ENCODE measurements around the gene TPBG. TPM values are rescaled to one million over a fixed set of nuclear protein-coding genes. Genes with fewer than 3 reads are reported as not detected.
"Not testable (repeated sequence)": the region's sequence is repeated elsewhere in the genome, so short reads cannot be mapped to it uniquely, and the experiment has no call there.

Gene TPBG
- polyA plus RNA-seq, 6 donors from 2014 or later: not detected

DNA sequence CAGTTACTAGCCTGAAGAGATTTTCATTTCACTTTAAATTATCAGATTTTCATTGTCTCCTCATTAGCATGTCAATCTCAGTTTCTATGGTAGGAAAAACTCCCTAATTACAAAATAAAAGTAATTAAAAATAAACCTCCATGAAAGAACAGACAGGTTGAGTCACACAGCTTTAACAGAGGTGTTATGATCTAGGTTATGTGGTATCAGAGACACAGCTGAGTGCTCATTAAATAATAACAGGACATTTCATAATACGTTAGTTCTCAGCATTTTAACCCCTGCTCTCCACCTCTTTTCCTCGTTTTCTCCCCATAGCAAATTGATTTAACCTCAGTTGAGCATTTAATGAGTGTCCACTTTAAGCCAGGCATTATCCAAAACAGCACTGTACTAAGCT is 21.9 kb downstream of the TPBG start:
- ATAC-seq (ENCODE audit: low read depth in 2 of 2) (no peak), DNase-seq (no peak)
- Mint-ChIP-seq H3K27ac (no peak overlapping the region), H3K36me3 (no peaks in the 10 kb centered on the region), H3K4me3 (no peak overlapping the region), H3K27me3 (no peaks in the 10 kb centered on the region), H3K9me3 (no peaks in the 10 kb centered on the region), H3K4me1 (no peaks in the 10 kb centered on the region)

GRCh38 chr6:82385961-82386360 is 22.3 kb downstream of the TPBG start:
- H3K4me3 Mint-ChIP-seq: no peak overlapping the region
- no peaks in the 10 kb centered on the region for H3K9me3 Mint-ChIP-seq
- no peak for DNase-seq
- H3K27me3 Mint-ChIP-seq: no peaks in the 10 kb centered on the region
- no peak for ATAC-seq (ENCODE audit: low read depth in 2 of 2)
- no peaks in the 10 kb centered on the region for H3K4me1 Mint-ChIP-seq
- no peak overlapping the region for H3K27ac Mint-ChIP-seq
- no peaks in the 10 kb centered on the region for H3K36me3 Mint-ChIP-seq

DNA sequence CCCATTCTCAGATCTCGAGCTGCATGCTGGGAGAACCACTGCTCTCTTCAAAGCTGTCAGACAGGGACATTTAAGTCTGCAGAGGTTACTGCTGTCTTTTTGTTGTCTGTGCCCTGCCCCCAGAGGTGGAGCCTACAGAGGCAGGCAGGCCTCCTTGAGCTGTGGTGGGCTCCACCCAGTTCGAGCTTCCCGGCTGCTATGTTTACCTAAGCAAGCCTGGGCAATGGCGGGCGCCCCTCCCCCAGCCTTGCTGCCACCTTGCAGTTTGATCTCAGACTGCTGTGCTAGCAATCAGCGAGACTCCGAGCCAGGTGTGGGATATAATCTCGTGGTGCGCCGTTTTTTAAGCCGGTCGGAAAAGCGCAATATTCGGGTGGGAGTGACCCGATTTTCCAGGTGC is 31.2 kb downstream of the TPBG start:
- H3K9me3 Mint-ChIP-seq; H3K36me3 Mint-ChIP-seq; H3K4me3 Mint-ChIP-seq; H3K27me3 Mint-ChIP-seq; H3K4me1 Mint-ChIP-seq; H3K27ac Mint-ChIP-seq; DNase-seq; ATAC-seq (ENCODE audit: low read depth in 2 of 2): not testable (repeated sequence)

GRCh38 chr6:82396964-82397751 is 33.5 kb downstream of the TPBG start:
- DNase-seq: no peak
- H3K36me3 Mint-ChIP-seq: no peaks in the 10 kb centered on the region
- H3K4me1 Mint-ChIP-seq: no peaks in the 10 kb centered on the region
- H3K27me3 Mint-ChIP-seq: no peaks in the 10 kb centered on the region
- H3K27ac Mint-ChIP-seq: no peak overlapping the region
- no peak for ATAC-seq (ENCODE audit: low read depth in 2 of 2)
- no peaks in the 10 kb centered on the region for H3K9me3 Mint-ChIP-seq
- no peak overlapping the region for H3K4me3 Mint-ChIP-seq

GRCh38 chr6:82397962-82398692 is 34.5 kb downstream of the TPBG start:
- Mint-ChIP-seq H3K27ac (no peak overlapping the region), H3K4me1 (no peaks in the 10 kb centered on the region), H3K36me3 (no peaks in the 10 kb centered on the region), H3K27me3 (no peaks in the 10 kb centered on the region), H3K9me3 (no peaks in the 10 kb centered on the region), H3K4me3 (no peak overlapping the region)
- no peak for ATAC-seq (ENCODE audit: low read depth in 2 of 2)
- DNase-seq: no peak

GRCh38 chr6:82408952-82409431 is 45.4 kb downstream of the TPBG start:
- H3K9me3 Mint-ChIP-seq: no peaks in the 10 kb centered on the region
- no peak overlapping the region for H3K4me3 Mint-ChIP-seq
- DNase-seq (no peak), ATAC-seq (ENCODE audit: low read depth in 2 of 2) (no peak)
- no peaks in the 10 kb centered on the region for H3K36me3 Mint-ChIP-seq
- peak overlapping the region in 1 of 6 donors; percentile 34 for H3K27ac Mint-ChIP-seq
- H3K4me1 Mint-ChIP-seq: no peaks in the 10 kb centered on the region
- peaks cover 0 to 3% (median 0%) of the 10 kb centered on the region in 3 donors for H3K27me3 Mint-ChIP-seq

GRCh38 chr6:82410151-82410648 is 46.6 kb downstream of the TPBG start:
- Mint-ChIP-seq H3K4me3 (no peak overlapping the region), H3K4me1 (no peaks in the 10 kb centered on the region), H3K36me3 (no peaks in the 10 kb centered on the region), H3K27ac (peak overlapping the region in 1 of 6 donors; percentile 83), H3K27me3 (peaks cover 0 to 3% (median 0%) of the 10 kb centered on the region in 3 donors), H3K9me3 (no peaks in the 10 kb centered on the region)
- DNase-seq (no peak), ATAC-seq (ENCODE audit: low read depth in 2 of 2) (no peak)

DNA sequence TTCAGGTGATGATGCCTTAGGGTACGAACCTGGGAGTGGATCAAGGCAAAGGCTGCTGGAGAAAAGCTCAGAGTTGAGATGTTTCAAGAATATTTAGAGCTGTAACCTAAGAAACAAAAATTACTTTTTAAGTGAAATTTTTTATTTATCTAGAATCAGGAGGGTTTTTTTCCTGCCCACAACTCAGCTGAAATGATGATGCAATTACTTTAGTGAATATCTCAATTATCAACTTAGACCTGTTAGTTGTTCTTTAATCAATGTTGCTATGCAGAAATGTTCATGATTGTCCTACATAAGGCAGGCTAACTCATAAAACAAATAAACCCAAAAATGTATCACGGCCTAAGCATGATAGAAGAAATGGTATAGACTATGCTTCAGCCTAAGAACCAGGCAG is 50.3 kb downstream of the TPBG start:
- Mint-ChIP-seq H3K36me3 (no peaks in the 10 kb centered on the region), H3K27ac (no peak overlapping the region), H3K27me3 (peaks cover 0 to 3% (median 0%) of the 10 kb centered on the region in 3 donors), H3K4me1 (no peaks in the 10 kb centered on the region), H3K4me3 (no peak overlapping the region), H3K9me3 (no peaks in the 10 kb centered on the region)
- DNase-seq: no peak
- ATAC-seq (ENCODE audit: low read depth in 2 of 2): no peak

DNA sequence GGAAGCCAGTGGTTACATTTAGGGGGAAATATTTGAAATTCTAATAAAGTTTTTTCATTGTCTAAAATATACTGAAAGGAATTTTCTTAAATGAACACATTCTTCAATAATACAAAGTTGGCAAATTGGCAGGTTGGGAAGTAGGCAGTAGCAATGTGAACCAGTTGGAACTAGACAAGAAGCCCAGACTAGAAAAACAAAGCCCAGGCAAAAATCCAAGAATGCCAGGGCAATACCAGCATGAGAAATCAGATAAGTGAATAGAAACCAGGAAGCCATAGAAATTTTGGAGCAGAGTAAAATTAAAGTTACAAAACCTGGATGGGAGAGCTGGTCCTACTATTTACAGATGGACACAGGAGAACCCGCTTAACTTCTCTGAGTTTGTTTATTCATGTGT is 52.2 kb downstream of the TPBG start:
- no peak overlapping the region for H3K27ac Mint-ChIP-seq
- no peaks in the 10 kb centered on the region for H3K36me3 Mint-ChIP-seq
- H3K9me3 Mint-ChIP-seq: no peaks in the 10 kb centered on the region
- peak overlapping the region in 1 of 8 donors; percentile 48 for H3K4me3 Mint-ChIP-seq
- peaks cover 0 to 3% (median 0%) of the 10 kb centered on the region in 3 donors for H3K27me3 Mint-ChIP-seq
- H3K4me1 Mint-ChIP-seq: no peaks in the 10 kb centered on the region
- DNase-seq (no peak), ATAC-seq (ENCODE audit: low read depth in 2 of 2) (no peak)

DNA sequence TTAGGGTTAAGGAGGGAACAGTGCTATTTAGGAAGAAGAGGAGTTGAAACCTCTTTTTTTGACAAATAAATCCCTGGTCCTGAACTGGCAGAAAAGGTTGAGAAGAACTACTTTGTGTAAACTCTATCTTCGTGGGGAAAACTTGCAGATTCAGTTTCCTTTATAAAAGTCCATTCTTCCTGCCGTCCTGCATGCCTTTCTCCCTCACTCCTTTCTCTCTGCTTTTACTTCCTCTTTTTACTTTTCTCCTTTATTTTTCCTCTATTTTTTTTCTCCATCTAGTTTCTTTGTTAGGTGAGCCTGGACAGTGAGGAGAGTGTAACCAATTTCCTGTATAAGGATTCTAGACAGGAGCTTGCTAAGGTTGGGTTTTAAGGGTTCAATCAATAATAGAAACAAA is 52.7 kb downstream of the TPBG start:
- Mint-ChIP-seq H3K4me1 (no peaks in the 10 kb centered on the region), H3K36me3 (no peaks in the 10 kb centered on the region), H3K27me3 (peaks cover 0 to 3% (median 0%) of the 10 kb centered on the region in 3 donors), H3K27ac (peak overlapping the region in 2 of 6 donors; percentile 14 to 16), H3K9me3 (no peaks in the 10 kb centered on the region), H3K4me3 (no peak overlapping the region)
- DNase-seq (no peak), ATAC-seq (ENCODE audit: low read depth in 2 of 2) (no peak)

Other genes starting within 250 kb of the TPBG start
- 10 to 100 TPM; 16.1 to 23.9 (median 19.6) TPM for gene IBTK, start 116.1 kb upstream of the TPBG start, polyA plus RNA-seq (ENCODE audit: low read depth in 6 of 6)